ENCODE data around the gene TSPAN11. TPM values are rescaled to one million over a fixed set of nuclear protein-coding genes. Genes with fewer than 3 reads are reported as not detected.
A peak's percentile ranks its signal among the peaks of the same experiment; 100 is the strongest.
"Not testable (repeated sequence)": the region's sequence is repeated elsewhere in the genome, so short reads cannot be mapped to it uniquely, and the experiment has no call there.

Gene TSPAN11
- total and polyA plus RNA-seq, 12 donors, result 0.30 to 6.2 (median 1.2) TPM

DNA sequence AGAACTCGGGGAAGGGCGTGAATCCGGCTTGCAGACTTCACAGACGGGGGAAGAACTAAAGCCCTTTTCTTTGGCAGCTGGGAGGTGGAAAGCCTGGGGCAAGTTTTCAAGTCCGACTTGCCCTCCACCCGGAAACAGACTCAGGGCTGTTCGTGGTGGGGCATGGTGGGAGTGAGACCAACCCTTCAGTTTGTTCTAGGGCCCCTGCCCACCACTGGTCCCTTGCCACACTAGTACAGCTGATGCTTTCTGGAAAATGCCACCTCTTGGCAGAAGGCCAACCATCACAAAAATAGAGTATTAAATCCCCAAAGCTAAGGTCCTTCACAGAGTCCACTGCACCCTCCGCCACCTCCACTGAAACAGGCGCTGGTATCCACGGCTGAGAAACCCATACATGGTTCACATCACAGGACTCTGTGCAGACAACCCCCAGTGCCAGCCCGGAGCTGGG, 96.8 kb downstream of the TSPAN11 start:
- no peaks in the 10 kb centered on the region for H3K27me3 ChIP-seq
- no peak overlapping the region for H3K4me3 ChIP-seq
- TF ChIP-seq, protein P1, sequence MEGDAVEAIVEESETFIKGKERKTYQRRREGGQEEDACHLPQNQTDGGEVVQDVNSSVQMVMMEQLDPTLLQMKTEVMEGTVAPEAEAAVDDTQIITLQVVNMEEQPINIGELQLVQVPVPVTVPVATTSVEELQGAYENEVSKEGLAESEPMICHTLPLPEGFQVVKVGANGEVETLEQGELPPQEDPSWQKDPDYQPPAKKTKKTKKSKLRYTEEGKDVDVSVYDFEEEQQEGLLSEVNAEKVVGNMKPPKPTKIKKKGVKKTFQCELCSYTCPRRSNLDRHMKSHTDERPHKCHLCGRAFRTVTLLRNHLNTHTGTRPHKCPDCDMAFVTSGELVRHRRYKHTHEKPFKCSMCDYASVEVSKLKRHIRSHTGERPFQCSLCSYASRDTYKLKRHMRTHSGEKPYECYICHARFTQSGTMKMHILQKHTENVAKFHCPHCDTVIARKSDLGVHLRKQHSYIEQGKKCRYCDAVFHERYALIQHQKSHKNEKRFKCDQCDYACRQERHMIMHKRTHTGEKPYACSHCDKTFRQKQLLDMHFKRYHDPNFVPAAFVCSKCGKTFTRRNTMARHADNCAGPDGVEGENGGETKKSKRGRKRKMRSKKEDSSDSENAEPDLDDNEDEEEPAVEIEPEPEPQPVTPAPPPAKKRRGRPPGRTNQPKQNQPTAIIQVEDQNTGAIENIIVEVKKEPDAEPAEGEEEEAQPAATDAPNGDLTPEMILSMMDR (IDR thresholded peaks at IDR 0.05), result no peak
- no peak overlapping the region for H3K27ac ChIP-seq
- no peaks in the 10 kb centered on the region for H3K4me1 ChIP-seq (replicated peaks in 1 of 2)
- no peaks in the 10 kb centered on the region for H3K9me3 ChIP-seq (replicated peaks in 1 of 3)
- no peak for DNase-seq
- intact Hi-C loops (cut with DNase I), result no loop called here
- no peaks in the 10 kb centered on the region for H3K36me3 ChIP-seq (replicated peaks in 1 of 2)
- 80 to 85% (median 82%) methylated on average over 8 to 11 of the region's 11 CpGs for WGBS, 4 donors

DNA sequence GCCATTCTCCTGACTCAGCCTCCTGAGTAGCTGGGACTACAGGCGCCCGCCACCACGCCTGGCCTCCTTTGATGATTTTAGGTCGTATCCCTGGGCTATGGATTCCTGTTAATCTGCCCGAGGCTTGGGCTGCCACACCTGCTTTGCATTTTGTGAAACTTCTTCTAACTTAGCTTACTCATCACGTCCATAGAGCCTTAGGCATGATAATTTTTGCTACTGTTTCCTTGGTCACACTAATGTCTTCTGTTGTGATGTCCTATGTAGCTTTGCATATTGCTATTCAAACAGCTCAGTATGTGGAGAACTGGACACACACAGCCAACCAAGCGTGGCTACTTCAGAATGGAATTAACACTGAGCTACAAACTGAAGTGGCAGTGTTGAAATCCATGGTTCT, 99.7 kb downstream of the TSPAN11 start:
- 91 to 97% (median 93%) methylated on average over 7 of the region's 7 CpGs for WGBS, 4 donors
- H3K4me3 ChIP-seq, result no peak overlapping the region
- H3K36me3 ChIP-seq (replicated peaks in 1 of 2), result no peaks in the 10 kb centered on the region
- no peak overlapping the region for H3K27ac ChIP-seq
- intact Hi-C loops (cut with DNase I), result no loop called here
- H3K9me3 ChIP-seq (replicated peaks in 1 of 3), result no peaks in the 10 kb centered on the region
- DNase-seq, result no peak
- H3K27me3 ChIP-seq, result no peaks in the 10 kb centered on the region
- peaks cover 0 to 9% of the 10 kb centered on the region in 2 donors for H3K4me1 ChIP-seq (replicated peaks in 1 of 2)
- TF ChIP-seq, protein P1 (IDR thresholded peaks at IDR 0.05), result no peak
- no peak for TF ChIP-seq POLR2A (IDR thresholded peaks at IDR 0.05)

DNA sequence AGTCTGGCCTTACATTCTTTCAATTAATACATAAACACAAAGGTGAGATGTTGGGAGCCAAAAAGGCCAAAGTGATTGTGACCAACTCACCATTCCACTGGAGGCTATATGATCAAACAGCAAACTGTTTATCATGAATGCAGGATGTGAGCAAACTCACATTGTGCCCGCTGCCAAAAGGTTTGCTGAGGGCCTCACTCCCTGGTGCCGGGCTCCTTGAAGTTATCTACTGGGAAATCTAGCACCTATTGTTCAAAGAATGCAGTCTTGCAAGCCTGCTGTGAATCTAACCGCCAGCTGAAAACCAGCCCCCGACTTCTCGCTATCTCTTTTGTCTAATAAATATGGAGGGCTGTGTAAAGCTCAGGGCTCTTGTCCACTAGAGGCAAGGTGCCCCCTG, 100.5 kb downstream of the TSPAN11 start:
- H3K27me3 ChIP-seq; DNase-seq; H3K4me1 ChIP-seq (replicated peaks in 1 of 2); H3K27ac ChIP-seq; H3K9me3 ChIP-seq (replicated peaks in 1 of 3); H3K36me3 ChIP-seq (replicated peaks in 1 of 2); H3K4me3 ChIP-seq; intact Hi-C loops (cut with DNase I): not testable (repeated sequence)
- 95 to 98% (median 98%) methylated on average over 5 of the region's 5 CpGs for WGBS, 4 donors

DNA sequence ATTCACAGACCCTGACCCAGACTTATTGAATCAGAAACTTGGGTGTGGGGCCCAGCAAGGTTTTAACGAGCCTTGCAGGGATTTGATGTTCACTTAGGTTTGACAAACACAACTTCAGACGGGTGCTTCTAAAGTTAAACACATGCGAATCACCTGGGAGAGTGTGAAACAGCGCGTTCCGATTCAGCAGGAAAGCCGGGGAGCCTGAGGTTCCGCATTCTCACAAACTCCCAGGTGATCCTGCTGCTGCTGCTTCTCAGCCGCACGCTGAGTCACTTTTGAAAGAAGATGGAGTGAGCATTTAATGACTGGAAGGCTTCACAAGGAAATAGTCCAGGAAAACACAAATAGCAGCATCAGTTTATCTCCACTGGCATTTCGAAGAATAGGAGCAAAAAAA, 102.9 kb downstream of the TSPAN11 start:
- WGBS, 4 donors, result 52 to 56% (median 54%) methylated on average over 11 of the region's 11 CpGs
- TF ChIP-seq, protein P1 (IDR thresholded peaks at IDR 0.05), result no peak
- TF ChIP-seq POLR2A (IDR thresholded peaks at IDR 0.05), result no peak
- Histone ChIP-seq H3K4me3 (no peak overlapping the region), H3K27me3 (no peaks in the 10 kb centered on the region), H3K4me1 (replicated peaks in 1 of 2) (peaks cover 0 to 9% of the 10 kb centered on the region in 2 donors), H3K36me3 (replicated peaks in 1 of 2) (no peaks in the 10 kb centered on the region), H3K27ac (peak overlapping the region in 1 of 5 donors; percentile 2), H3K9me3 (replicated peaks in 1 of 3) (no peaks in the 10 kb centered on the region)
- intact Hi-C loops (cut with DNase I), result no loop called here
- no peak for DNase-seq

DNA sequence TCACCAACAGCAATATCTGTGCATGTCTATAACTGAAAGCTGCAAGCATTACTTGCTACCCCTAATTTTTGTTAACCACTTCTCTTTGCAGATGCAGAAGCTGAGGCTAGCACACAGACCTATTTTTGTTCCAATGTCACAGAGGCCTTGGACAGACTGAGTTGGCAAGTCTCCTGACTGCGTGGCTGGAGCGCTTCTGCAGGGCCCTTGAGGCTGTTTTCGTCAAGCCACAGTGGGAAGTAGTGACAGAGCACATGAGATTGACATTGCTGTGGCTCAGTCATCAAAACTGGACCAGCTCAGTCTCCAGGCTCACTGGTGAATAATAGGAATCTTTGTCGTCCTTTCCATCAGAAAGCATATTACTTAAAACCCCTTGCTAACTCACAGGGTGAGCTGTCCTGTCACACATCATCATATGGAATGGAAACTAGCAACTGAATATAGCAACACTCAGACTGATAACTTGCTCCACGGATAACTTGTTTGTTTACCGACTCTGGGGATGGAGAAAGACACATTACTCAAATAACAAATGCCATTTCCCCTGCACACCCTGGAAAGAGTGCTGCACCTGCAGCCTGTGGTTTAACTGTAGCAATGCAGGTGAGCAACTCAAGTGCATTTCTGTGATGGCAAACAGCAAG, 103.5 kb downstream of the TSPAN11 start:
- peak; percentile 24 to 62 (median 47) for DNase-seq
- Histone ChIP-seq H3K9me3 (replicated peaks in 1 of 3) (no peaks in the 10 kb centered on the region), H3K36me3 (replicated peaks in 1 of 2) (no peaks in the 10 kb centered on the region), H3K4me1 (replicated peaks in 1 of 2) (peaks cover 0 to 9% of the 10 kb centered on the region in 2 donors), H3K4me3 (no peak overlapping the region), H3K27ac (peak overlapping the region in 1 of 5 donors; percentile 2), H3K27me3 (no peaks in the 10 kb centered on the region)
- intact Hi-C loops (cut with DNase I), result no loop called here
- no peak for TF ChIP-seq POLR2A (IDR thresholded peaks at IDR 0.05)
- TF ChIP-seq, protein P1 (IDR thresholded peaks at IDR 0.05), result no peak
- 36 to 43% (median 40%) methylated on average over 6 of the region's 6 CpGs for WGBS, 4 donors

Data from adrenal gland (tissue), 12 donors.